ENCODE results near the gene SGMS2.

The SGMS2 gene

GRCh38 chr4:107874024-107874423 is 49.3 kb downstream of the SGMS2 start:
- TF ChIP-seq CEBPB (IDR thresholded peaks at IDR 0.05), result no peak
- no peak for TF ChIP-seq EP300 (IDR thresholded peaks at IDR 0.05; ENCODE audit: borderline replicate concordance)
- TF ChIP-seq TAF1 (IDR thresholded peaks at IDR 0.05; ENCODE audit: low read depth), result no peak
- TF ChIP-seq EGR1 (IDR thresholded peaks at IDR 0.05), result no peak
- TF ChIP-seq YY1 (IDR thresholded peaks at IDR 0.05; ENCODE audit: low read depth), result no peak
- TF ChIP-seq CREB1 (IDR thresholded peaks at IDR 0.05; ENCODE audit: low read depth), result no peak
- TF ChIP-seq FOXM1 (IDR thresholded peaks at IDR 0.05; ENCODE audit: borderline replicate concordance, low read depth), result no peak
- TF ChIP-seq, protein P1, sequence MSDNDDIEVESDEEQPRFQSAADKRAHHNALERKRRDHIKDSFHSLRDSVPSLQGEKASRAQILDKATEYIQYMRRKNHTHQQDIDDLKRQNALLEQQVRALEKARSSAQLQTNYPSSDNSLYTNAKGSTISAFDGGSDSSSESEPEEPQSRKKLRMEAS (IDR thresholded peaks at IDR 0.05), result no peak
- TF ChIP-seq RAD21 (IDR thresholded peaks at IDR 0.05; ENCODE audit: low read depth), result no peak
- TF ChIP-seq, protein P2, sequence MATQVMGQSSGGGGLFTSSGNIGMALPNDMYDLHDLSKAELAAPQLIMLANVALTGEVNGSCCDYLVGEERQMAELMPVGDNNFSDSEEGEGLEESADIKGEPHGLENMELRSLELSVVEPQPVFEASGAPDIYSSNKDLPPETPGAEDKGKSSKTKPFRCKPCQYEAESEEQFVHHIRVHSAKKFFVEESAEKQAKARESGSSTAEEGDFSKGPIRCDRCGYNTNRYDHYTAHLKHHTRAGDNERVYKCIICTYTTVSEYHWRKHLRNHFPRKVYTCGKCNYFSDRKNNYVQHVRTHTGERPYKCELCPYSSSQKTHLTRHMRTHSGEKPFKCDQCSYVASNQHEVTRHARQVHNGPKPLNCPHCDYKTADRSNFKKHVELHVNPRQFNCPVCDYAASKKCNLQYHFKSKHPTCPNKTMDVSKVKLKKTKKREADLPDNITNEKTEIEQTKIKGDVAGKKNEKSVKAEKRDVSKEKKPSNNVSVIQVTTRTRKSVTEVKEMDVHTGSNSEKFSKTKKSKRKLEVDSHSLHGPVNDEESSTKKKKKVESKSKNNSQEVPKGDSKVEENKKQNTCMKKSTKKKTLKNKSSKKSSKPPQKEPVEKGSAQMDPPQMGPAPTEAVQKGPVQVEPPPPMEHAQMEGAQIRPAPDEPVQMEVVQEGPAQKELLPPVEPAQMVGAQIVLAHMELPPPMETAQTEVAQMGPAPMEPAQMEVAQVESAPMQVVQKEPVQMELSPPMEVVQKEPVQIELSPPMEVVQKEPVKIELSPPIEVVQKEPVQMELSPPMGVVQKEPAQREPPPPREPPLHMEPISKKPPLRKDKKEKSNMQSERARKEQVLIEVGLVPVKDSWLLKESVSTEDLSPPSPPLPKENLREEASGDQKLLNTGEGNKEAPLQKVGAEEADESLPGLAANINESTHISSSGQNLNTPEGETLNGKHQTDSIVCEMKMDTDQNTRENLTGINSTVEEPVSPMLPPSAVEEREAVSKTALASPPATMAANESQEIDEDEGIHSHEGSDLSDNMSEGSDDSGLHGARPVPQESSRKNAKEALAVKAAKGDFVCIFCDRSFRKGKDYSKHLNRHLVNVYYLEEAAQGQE (IDR thresholded peaks at IDR 0.05; ENCODE audit: low read depth), result no peak
- no peak for TF ChIP-seq TEAD4 (IDR thresholded peaks at IDR 0.05)
- no peak for TF ChIP-seq ZBTB7A (IDR thresholded peaks at IDR 0.05; ENCODE audit: low read depth)
- TF ChIP-seq TCF12 (IDR thresholded peaks at IDR 0.05; ENCODE audit: low read depth), result no peak

- TF ChIP-seq EP300 (IDR thresholded peaks at IDR 0.05; ENCODE audit: borderline replicate concordance), result no peak
- TF ChIP-seq TAF1 (IDR thresholded peaks at IDR 0.05; ENCODE audit: low read depth), result no peak
- no peak for TF ChIP-seq FOXM1 (IDR thresholded peaks at IDR 0.05; ENCODE audit: borderline replicate concordance, low read depth)
- TF ChIP-seq, protein P2 (IDR thresholded peaks at IDR 0.05; ENCODE audit: low read depth), result no peak
- TF ChIP-seq TCF12 (IDR thresholded peaks at IDR 0.05; ENCODE audit: low read depth), result no peak
- TF ChIP-seq RAD21 (IDR thresholded peaks at IDR 0.05; ENCODE audit: low read depth), result no peak
- TF ChIP-seq YY1 (IDR thresholded peaks at IDR 0.05; ENCODE audit: low read depth), result no peak
- TF ChIP-seq CEBPB (IDR thresholded peaks at IDR 0.05), result no peak
- no peak for TF ChIP-seq CREB1 (IDR thresholded peaks at IDR 0.05; ENCODE audit: low read depth)
- no peak for TF ChIP-seq EGR1 (IDR thresholded peaks at IDR 0.05)
- TF ChIP-seq NFIC (IDR thresholded peaks at IDR 0.05), result no peak
- no peak for TF ChIP-seq TEAD4 (IDR thresholded peaks at IDR 0.05)
Observed at GRCh38 chr4:107876099-107876498, 51.4 kb downstream of the SGMS2 start.

DNA sequence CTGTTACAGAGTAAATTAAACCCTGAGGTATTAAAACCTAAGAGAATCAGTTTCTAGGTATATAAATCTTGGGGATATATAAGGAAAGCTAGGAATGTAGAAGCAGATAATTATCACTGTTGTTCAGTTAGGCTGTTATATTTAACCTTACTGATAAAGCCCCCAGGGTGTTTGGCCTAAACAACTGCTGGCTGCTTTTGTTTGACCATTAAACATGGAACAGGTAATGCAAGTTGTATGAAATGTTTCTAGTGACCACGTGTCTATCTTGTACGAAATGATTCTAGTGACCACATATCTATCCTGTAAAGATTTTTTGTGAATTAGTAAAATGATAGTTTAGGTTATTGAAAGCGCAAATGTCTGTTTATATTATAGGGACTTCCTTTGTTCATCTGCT is 52.6 kb downstream of the SGMS2 start:
- TF ChIP-seq RAD21 (IDR thresholded peaks at IDR 0.05; ENCODE audit: low read depth), result no peak
- TF ChIP-seq, protein P2 (IDR thresholded peaks at IDR 0.05; ENCODE audit: low read depth), result no peak
- no peak for TF ChIP-seq EP300 (IDR thresholded peaks at IDR 0.05; ENCODE audit: borderline replicate concordance)
- no peak for TF ChIP-seq TEAD4 (IDR thresholded peaks at IDR 0.05)
- TF ChIP-seq NFIC (IDR thresholded peaks at IDR 0.05), result no peak
- no peak for TF ChIP-seq CREB1 (IDR thresholded peaks at IDR 0.05; ENCODE audit: low read depth)
- no peak for TF ChIP-seq ZBTB7A (IDR thresholded peaks at IDR 0.05; ENCODE audit: low read depth)

- TF ChIP-seq CEBPB (IDR thresholded peaks at IDR 0.05), result no peak
- no peak for TF ChIP-seq TCF12 (IDR thresholded peaks at IDR 0.05; ENCODE audit: low read depth)
- TF ChIP-seq CREB1 (IDR thresholded peaks at IDR 0.05; ENCODE audit: low read depth), result no peak
- no peak for TF ChIP-seq YY1 (IDR thresholded peaks at IDR 0.05; ENCODE audit: low read depth)
Observed at GRCh38 chr4:107885865-107886264, 61.1 kb downstream of the SGMS2 start.

- TF ChIP-seq EGR1 (IDR thresholded peaks at IDR 0.05), result no peak
- TF ChIP-seq YY1 (IDR thresholded peaks at IDR 0.05; ENCODE audit: low read depth), result no peak
- TF ChIP-seq TAF1 (IDR thresholded peaks at IDR 0.05; ENCODE audit: low read depth), result no peak
- TF ChIP-seq FOXM1 (IDR thresholded peaks at IDR 0.05; ENCODE audit: borderline replicate concordance, low read depth), result no peak
- TF ChIP-seq RAD21 (IDR thresholded peaks at IDR 0.05; ENCODE audit: low read depth), result no peak
- TF ChIP-seq TCF12 (IDR thresholded peaks at IDR 0.05; ENCODE audit: low read depth), result no peak
- TF ChIP-seq CREB1 (IDR thresholded peaks at IDR 0.05; ENCODE audit: low read depth), result no peak
- TF ChIP-seq, protein P2 (IDR thresholded peaks at IDR 0.05; ENCODE audit: low read depth), result no peak
- TF ChIP-seq ZBTB7A (IDR thresholded peaks at IDR 0.05; ENCODE audit: low read depth), result no peak
- TF ChIP-seq EP300 (IDR thresholded peaks at IDR 0.05; ENCODE audit: borderline replicate concordance), result no peak
- no peak for TF ChIP-seq TEAD4 (IDR thresholded peaks at IDR 0.05)
- TF ChIP-seq NFIC (IDR thresholded peaks at IDR 0.05), result no peak
- TF ChIP-seq USF1 (IDR thresholded peaks at IDR 0.05), result no peak
- TF ChIP-seq, protein P1 (IDR thresholded peaks at IDR 0.05), result no peak
Observed at GRCh38 chr4:107888237-107888636, 63.5 kb downstream of the SGMS2 start.

Data from Ishikawa (cell line).